NCI-H446 treated with DMSO at 0.1 percent for 48 hours (cell line): ENCODE measurements around the gene MTCH1.
"Not testable (repeated sequence)": the region's sequence is repeated elsewhere in the genome, so short reads cannot be mapped to it uniquely, and the experiment has no call there.

Experiments
- DNase-seq: peaks from one replicate; lab custom pipeline; 2025; lab: John Stamatoyannopoulos, UW

Gene MTCH1

DNA sequence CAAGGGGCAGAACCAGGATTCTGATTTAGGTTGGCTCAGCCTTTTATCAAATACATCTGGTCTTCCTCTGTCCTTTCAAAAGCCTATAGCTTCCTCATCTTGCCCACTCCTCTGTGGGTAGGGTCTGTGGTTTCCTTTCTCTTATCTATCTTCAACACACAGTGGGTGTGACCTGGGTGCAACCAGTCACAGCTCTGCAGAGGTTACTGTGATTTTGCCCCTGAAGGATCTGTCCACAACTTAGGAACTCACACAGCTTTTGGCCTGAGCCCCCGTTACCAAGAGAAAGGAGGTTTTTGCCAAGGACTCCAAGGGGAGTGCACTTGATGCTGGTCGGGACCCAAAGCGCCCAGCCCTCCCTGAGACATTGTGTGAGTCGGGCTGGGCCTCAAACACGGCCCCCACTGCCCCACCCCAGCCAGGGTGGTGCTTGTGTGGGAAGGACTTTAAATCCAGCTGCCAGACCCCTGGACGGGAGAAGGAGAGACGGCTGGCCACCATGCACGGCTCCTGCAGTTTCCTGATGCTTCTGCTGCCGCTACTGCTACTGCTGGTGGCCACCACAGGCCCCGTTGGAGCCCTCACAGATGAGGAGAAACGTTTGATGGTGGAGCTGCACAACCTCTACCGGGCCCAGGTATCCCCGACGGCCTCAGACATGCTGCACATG, 31.6 kb downstream of the MTCH1 start, which contains the start of gene PI16:
Gene PI16 (plus strand): TSS at position 477 of the 670 bp plus-strand sequence. CDS start 23 bp downstream, at position 500.
- no peak for DNase-seq

DNA sequence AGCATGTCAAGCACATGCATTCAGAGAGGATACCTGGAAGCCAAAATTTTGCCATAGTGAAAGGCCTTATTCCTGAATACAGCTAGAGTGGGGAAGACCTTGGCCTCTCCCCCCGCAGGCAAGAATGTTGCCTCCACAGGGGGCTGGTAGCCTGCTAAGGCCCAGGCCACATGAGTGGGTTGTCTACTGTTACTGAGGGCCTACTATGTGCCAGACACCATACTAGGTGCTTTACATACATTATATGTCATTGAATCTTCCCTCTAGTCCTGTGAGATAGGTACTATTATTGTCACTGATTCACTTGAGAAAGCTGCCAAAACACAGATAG, 32.1 kb downstream of the MTCH1 start:
- no peak for DNase-seq

DNA sequence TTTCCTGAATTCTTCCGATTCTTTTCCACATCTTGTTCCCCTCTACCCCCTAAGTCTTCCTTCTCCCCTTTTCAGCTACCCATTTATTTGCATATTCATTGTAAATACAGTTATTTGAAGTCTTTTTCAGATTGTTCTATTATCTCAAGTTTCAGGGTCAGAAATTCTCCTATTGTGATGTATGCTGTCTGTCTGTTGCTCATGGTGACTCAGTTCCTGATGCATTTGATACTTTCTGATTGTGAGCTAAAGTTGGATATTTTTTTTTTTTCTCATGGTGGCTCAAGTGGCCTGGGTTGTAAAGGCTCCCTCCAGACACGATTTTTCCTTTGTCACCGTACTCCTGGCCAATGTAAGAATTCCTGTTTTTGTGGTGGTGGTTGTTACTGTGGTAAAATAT, 36.4 kb downstream of the MTCH1 start:
- DNase-seq, result no peak

DNA sequence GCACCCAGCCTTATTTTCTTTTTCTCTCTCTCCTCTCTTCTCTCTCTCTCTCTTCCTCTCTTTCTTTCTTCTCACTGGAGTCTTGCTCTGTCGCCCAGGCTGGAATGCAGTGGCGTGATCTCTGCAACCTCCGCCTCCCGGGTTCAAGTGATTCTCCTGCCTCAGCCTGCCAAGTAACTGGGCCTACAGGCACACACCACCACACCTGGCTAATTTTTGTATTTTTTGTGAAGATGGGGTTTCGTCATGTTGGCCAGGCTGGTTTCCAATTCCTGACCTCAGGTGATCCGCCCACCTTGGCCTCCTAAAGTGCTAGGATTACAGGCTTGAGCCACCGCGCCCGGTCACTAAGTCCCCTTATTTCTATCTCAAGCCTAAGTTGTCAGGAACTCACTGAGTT, 36.9 kb downstream of the MTCH1 start:
- DNase-seq, result not testable (repeated sequence)

DNA sequence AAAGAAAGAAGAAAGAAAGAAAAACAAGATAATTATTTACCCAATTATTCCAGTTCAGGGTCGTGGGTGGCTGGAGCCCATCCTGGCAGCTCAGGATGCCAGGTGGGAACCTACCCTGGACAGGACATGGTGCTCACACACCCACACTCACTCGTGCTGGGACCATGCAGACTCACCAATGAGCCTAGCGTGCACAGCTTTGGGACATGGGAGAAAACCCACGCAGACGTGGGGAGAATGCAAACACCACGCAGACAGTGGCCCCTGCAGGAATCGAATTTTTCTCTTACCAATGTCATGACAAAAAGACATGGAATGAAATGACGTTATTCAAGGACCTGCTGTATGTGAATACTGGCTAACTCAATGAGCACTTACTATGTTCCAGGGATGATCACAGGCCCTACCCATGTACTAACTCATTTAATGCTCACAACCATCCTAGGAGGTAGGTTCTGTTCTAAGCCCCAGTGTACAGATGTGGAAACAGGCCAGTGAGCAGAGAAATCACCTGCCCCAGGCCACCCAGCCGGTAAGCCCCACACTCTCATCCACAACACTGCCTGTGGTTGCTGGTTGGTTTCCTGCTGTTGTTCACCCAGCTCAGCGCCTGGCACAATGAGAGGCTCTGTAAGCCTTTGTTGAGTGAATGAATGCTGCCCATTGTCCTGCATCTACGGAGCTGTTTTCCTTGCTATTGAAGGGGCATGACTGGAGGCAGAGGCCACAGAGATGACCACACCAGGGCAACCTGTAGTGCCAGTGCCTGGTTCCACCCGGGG, 38.2 kb downstream of the MTCH1 start:
- no peak for DNase-seq

DNA sequence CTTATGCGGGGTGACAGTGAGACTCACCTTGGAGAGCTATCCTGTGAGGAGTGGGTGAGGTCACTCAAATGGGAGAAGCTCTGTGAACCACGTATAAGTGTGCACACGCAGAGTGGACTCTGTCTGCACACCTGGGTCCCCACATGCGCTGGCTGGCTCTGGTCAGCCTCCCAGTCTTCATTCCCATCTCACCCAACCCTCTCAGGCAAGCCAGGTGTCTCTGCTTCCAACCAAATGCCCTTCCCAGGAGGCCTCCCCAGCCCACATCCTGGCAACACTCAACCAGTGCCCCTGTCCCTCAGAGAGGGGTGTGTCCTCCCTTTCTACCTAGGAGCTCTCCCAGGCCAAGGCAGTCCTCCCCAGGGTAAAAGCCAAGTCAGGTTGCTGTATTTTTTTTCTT, 39.5 kb downstream of the MTCH1 start:
- DNase-seq, result no peak

DNA sequence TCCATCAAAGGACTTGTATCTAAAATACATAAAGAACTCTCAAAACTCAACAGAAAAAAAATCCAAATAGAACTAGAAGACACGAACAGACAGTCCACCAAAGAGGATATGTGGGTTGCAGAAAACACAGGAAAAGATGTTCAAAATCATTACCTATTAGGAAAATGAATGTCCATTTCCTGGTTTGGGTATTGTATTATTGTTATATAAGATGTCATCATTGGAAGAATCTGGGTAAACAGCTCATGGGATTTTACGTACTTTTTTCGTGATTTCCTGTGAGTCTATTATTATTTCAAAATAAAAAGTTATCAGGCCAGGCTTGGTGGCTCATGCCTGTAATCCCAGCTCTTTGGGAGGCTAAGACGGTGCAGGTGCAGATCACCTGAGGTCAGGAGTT, 40.7 kb downstream of the MTCH1 start:
- no peak for DNase-seq

DNA sequence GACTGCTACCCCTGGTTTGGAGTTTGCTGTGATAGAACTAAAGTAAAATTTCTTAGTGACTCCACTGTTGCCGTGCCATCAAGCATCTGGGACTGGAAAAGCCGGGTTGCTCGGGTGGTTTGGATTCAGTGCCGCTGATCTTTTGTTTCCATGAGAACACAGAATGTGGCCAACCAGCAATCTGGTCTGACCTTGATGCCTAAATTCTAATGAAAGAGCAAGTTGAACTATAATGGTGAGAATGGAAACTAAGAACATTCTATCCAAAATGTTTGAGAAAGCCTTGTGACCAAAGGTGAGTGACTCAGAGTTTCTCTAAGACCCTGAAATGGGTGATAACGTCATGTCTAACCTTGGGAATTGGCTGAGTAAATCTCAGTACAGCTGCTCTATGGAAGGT, 41.3 kb downstream of the MTCH1 start:
- DNase-seq, result no peak

DNA sequence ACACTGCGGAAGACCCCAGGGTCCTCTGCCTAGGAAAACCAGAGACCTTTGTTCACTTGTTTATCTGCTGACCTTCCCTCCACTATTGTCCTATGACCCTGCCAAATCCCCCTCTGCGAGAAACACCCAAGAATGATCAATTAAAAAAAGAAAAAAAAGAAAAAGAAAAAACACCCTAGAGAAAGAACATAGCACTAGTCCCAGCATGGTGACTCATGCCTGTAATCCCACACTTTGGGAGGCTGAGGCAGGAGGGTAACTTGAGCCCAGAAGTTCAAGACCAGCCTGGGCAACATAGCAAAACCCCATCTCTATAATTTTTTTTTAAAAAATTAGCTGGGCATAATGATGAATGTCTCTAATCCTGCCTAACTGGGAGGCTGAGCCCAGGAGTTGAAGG, 43.7 kb downstream of the MTCH1 start:
- not testable (repeated sequence) for DNase-seq

DNA sequence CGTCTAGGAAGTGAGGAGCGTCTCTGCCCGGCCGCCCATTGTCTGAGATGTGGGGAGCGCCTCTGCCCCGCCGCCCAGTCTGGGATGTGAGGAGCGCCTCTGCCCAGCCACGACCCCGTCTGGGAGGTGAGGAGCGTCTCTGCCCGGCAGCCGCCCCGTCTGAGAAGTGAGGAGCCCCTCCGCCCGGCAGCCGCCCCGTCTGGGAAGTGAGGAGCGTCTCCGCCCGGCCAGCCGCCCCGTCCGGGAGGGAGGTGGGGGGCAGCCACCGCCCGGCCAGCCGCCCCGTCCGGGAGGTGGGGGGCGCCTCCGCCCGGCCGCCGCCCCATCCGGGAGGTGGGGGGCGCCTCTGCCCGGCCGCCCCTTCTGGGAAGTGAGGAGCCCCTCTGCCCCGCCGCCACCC, 44.4 kb downstream of the MTCH1 start:
- not testable (repeated sequence) for DNase-seq

DNA sequence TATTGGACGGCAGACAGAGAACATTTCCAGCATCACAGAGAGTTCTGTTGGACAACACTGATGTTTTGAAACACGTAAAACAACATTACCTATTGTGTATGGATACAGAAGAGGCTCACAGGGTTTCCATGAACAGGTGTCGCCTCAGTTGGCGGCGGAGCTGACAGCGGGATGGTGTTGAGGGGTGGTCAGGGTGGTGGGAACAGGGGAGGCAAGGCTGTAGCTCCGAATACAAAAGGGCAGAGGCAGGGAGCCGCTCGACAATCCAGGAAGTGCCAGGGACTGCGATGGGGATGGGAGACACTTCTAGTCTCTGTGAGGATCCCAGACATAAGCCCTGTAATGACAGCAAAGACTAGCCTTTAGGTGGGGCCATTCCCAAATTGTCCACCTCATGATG, 46.0 kb downstream of the MTCH1 start:
- DNase-seq, result no peak

DNA sequence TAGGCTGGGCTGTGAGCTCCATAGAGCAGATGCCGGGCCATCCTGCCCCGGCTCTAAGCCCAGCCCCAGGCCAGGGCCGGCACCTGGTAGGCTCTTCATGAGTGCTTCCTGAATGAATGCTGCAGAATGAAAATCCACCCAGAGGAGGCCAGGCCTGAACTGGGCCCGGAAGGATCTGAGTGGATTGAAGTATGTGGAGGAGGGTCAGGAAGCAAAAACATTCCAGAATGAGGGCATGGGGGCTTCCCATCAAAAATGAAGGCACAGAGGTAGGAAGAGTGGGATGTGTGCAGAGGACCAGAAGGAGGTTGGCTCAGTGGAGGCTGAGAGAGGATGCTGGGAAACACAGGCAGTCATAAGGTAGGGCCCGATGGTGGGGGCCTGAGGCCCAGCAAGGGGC, 47.0 kb downstream of the MTCH1 start:
- DNase-seq, result not testable (repeated sequence)

DNA sequence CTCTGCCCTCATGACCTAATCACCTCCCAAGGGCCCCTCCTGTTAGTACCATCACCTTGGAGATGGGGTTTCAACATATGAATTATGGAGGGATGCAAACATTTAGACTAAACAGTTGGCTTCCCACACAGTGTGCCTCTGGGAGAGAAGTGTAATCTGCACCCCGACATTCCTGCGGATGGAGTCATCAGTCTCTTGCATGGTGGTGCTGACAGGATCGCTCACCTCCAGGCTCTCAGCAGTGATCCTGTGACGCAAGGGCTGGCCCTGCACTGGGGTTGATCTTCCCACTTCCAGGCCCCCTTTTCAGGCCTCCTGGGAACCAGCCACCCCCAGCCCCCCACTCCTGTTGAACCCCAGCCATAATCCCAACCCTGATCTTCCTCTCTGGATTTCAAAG, 47.5 kb downstream of the MTCH1 start:
- DNase-seq, result no peak

DNA sequence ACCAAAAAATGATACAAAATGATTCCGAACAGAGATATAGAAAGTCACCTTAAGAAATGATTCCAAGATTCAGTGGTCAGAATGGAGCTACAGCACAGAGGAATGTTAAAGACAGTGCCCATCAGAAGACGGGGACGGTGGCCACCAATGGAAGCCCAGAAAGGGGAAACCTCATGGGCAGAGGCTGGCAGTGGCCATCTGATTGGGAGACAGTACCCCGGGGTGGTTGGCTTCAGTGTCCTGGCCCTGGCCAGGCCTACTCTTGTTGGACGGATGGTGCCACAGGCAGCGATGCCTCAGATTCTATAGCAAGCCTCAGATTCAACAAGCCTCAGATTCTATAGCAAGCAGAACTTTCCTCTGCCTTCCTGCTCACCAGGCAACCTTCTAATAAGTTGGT, 48.1 kb downstream of the MTCH1 start:
- no peak for DNase-seq

DNA sequence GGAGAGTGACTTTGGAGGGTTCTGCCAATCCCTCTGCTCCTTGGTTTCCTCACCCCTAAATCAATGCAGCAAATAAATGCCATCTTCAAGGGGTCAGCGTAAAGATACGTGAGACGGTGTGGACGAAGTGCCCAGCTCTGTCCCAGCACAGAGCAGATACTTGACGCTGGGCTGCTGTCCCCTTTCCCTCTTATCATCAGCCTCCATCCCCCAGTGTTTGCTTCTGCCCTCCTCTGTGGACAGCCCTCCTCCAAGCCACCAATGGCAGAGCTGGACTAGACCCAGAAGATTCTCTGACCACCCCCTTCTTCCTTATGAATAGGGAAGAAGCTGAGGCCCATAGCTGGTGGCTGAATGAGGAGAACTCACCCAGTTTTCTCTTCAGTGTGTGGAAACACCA, 49.2 kb downstream of the MTCH1 start:
- no peak for DNase-seq

DNA sequence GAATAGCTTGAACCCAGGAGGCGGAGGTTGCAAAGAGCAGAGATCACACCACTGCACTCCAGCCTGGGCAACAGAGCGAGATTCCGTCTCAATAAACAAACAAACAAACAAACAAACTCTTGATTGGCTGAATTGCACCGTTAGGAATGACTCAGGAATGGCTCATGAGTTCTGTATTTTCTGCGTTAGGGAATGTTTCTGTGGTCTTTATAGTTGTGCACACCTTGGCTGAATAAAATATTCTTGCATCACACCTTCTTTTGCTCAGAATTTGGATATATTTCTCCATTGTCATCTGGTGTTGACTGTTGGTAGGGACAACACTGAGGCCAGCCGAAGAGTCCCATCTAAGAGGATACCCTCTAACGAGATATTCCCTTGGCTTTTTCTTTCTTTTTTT, 51.1 kb downstream of the MTCH1 start:
- DNase-seq, result no peak

DNA sequence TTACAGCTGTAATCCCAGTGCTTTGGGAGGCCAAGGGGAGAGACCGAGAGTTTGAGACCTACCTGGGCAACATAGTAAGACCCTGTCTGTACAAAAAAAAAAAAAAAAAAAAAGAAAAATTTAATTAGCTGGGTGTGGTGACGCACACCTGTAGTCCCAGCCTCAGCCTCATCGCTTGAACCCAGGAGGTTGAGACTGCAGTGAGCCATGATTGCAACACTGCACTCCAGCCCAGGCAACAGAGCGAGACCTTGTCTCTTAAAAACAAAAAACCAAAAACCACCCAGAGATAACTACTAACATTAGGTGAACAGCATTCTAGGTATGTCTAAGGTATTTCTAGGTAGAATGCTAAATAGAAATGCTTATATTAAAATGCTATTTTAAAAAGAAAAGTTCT, 52.5 kb downstream of the MTCH1 start:
- DNase-seq, result no peak

DNA sequence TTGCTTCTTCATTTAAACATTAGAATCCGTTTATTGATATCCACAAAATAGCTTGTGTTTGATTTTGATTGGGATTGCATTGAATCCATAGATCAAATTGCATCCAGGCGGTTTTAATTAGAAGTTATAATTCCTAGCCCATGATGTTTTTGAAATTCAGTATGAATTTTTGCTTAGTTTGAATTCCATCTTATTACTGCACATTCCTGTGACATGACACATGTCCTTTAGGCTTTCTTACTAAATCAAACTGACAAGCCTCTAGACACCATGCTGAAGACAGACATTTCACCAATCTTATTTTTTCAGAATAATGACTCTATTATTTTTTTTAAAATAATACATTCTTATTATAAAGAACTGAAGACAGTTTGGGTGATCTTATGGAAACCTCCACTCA, 52.9 kb downstream of the MTCH1 start:
- no peak for DNase-seq

DNA sequence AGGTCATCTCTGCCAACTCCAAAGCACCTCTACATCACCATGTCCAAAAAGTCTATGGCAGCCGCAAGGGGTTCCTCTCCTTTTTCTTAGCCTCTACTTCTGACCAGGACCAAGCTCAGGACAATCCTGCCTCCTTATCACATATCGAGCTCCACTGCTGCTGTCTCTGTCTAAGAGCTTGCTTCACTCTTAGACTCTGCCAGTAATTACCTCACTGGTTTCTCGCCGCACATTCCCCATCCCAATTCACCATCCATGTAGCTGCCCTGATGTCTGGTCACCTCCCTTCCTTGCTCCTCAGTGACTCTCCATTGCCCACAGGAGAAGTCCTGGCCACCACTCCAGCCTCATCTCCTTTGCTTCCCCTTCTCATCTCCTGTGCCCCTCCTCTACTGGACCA, 55.5 kb downstream of the MTCH1 start:
- no peak for DNase-seq

DNA sequence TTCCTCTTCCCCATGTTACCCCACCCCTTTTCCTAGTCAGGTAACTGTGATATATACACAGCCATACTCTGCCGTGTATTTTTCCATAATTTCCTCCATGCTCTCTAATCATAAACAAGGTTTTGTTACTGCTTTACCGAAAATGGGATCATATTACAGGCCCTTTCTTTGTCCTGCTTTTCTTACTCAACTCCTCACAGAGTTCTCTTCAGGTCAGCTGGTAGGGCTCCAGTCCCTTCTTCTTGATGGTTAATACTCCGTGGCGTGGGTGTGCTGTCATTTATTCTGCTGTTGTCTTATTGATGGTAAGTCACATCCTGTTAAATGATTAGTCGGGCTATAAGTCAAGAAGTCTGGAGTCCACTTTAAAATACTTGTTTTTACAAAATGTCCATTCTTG, 56.4 kb downstream of the MTCH1 start:
- DNase-seq, result no peak

DNA sequence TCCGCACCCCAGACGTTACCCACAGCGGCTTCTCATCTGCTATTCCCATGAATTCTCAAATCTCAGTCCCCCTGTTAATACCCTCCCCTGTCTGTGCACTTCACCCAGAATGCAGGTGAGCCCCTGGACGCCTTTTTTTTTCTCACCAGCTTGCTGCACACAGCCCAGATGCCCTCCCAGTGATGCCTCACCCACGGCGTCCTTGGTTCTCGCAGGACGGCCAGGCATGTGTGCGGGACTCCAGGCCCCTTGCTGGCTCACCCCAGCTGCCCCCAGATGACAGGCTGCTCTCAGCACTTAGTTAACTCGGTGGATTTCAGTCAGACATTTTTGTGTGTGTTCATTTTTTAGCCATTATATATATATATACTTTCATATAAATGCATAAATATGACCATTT, 56.8 kb downstream of the MTCH1 start:
- no peak for DNase-seq

DNA sequence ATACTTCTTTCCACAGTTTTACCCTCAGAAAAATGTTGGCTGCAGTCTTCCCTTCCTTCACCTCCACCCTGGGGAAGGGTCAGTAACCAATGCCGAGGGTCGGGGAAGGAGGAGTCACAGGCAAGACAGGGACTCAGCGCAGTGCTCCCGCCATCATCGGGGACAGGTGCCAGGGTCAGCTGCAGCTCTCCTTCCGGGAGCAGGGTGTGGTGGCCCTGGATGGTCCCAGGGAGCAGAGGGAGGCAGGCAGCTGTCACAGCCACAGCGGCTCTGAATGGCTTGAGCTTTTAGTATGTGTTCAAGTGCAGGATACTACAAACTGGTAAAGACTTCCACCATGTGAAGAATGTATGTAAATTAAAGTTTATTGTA, 57.5 kb downstream of the MTCH1 start:
- no peak for DNase-seq

DNA sequence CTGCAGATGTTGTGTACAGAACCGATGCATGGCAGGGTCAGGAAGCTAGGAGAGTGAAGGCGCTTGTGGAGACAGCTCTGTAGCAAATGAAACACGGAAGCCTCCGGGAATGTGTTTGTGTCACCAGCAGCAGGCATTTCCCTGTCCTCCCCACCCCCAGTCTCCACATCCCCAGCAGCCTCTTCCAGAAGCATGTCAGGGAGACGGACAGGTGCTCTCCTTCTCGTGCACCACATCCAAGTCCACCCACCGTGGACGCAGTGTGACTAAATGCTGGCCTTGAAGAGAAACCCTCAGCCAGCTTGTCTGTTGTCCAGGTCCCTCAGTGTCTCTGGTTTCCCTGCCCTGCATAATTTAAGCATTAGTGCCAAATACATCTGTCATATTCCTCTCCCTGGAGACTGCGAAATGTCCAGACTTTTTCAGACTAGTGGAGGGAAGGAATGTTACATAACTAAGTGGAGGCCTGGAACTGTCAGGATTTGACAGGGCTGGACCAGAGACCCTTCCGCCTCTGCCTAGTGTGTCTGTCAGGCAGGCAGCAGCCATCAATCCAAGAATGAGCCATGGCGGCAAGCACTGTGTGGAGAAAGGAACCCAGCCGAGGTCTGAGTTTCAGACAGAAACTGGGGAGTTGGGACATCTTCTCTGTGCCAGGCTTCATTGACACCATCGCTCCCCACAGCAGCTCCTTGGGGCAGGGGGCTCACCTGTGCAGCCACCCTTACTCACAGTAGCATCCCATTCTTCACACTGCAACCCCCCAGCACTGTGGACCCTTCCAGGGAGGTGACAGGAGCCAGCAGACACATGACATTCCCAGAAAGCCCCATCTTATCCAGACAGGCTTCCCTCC, 58.1 kb downstream of the MTCH1 start:
- DNase-seq, result no peak
